ENCODE results near the gene ATP1A3.

The ATP1A3 gene

DNA sequence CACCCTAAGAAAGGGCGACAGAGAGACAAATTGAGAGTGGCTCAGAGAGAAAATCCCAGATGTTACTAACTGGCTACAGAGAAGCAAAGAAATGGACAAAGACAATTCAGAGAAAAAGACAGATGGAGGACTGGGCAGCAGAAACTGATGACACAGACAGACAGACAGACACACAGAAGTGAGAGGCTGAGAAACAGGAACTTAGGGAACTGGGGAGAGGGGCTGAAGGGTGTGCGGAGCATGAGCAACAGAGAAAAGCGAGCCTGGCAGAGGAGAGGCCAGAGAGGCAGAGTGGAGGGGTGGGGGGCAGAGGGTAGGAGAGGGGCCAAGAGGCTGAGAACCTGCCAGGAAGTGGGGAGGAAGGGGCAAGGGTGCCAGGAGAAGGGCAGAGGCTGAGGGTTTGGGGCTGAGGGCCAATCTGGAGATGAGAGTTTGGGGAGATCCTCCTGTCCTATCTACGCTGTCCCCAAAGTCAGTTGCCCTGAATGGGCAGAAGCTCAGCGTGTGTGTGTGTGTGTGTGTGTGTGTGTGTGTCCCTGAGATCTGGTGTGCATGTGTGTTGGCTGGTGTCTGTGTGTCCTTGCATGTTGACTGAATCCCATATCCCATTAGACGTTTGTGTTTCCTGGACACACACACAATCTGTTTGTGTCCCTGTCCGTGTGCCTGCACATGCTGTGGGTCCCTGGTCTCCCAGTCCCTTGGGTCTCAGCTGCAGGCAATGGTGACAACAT lies 60.2 kb downstream of the ATP1A3 start:
- peak overlapping the region; percentile 69 to 75 for H3K27ac Mint-ChIP-seq
- peaks cover 76% of the 10 kb centered on the region for H3K4me1 Mint-ChIP-seq
- no peak for ATAC-seq
- H3K27me3 Mint-ChIP-seq = peaks cover 18% of the 10 kb centered on the region
- peak overlapping the region in 1 of 2 donors; percentile 1 for H3K4me3 Mint-ChIP-seq
- no peak for DNase-seq
- H3K9me3 Mint-ChIP-seq = no peaks in the 10 kb centered on the region

DNA sequence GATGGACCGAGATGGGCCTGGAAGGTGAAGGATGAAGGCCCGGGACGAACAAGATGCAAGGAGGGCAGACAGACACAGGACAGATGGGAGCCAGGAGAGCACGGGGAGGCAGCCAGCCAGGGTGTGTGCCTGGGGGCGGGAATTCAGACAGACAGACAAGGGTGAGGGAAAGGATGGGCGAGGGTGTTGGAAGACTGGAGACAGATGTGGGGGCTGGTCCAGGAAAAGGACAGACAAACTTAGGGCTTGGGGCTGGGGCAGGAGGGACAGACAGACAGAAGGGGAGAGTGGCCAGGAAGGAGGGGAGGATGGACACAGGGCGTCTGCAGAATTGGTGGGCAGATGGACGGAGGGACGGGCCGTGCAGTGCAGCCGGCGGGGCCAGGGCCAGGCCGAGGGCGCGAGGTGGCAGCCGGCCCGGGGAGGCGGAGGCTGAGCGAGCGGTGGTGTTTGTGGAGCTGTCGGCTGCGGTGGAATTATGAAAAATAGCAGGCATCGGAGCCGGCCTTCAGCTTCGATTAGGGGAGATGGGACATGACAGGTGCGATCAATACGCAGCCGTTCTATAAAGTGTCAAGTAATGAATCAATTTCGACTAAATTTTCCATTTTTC lies 61.2 kb downstream of the ATP1A3 start:
- H3K27me3 Mint-ChIP-seq = peaks cover 18% of the 10 kb centered on the region
- peak overlapping the region in 1 of 2 donors; percentile 11 for H3K27ac Mint-ChIP-seq
- no peak for ATAC-seq
- peaks cover 78% of the 10 kb centered on the region for H3K4me1 Mint-ChIP-seq
- H3K9me3 Mint-ChIP-seq = no peaks in the 10 kb centered on the region
- DNase-seq = no peak
- H3K4me3 Mint-ChIP-seq = no peak overlapping the region

DNA sequence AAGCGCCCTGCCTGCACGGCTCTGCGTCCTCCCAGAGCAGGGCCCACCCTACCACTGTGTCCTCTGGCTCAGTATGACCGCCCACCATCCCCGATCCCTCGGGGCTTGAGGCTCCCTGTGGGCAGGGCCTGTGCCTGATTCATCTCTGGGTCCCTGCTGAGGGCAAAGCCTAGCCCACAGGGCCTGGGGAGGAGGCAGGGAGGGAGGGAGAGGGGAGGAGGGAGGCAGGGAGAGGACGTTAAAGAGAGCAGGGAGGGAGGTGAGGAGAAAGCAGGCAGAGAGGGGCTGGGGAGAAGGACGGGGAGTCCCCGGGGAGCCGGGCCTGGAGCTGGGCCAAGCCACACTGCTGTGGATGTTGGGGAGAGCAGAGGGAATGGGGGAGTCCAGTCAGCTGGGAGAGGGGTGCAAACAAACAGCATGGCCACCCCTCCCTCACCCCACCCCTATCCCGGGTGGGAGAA lies 61.7 kb downstream of the ATP1A3 start:
- Mint-ChIP-seq H3K27ac (peak overlapping the region in 1 of 2 donors; percentile 11), H3K4me3 (no peak overlapping the region), H3K9me3 (no peaks in the 10 kb centered on the region), H3K27me3 (peaks cover 18% of the 10 kb centered on the region), H3K4me1 (peaks cover 72% of the 10 kb centered on the region)
- ATAC-seq (no peak), DNase-seq (no peak)

DNA sequence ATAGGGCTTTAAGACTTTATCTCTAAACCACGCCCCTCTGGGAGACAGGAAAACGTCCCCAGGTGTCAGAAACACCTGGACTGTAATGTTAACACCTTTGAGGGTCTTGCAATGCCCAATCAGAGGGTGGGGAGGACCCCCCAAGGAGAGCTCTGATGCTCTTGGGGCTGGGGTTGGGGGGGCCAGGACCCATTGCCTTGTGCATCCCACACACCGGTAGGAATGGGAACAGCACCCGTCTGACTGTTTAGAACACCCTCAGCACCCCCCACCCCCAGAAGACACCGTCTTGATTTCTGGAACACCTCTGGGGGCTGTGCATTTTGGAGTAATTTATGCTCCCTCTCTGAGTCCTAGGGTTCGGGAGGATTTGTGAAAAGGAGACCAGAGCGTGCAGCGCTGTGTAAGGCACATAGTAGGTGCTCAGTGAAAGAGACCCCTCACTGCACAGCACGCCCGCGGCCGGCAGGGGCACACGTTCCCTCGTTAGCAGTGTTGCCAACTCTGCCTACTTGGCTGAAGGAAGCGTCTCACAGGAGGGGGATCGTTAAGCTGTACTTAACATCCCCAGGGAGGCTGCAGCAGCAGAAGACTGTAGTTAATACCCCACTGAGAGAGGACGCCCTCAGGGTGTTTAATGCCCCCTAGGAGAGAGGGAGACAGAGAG lies 63.0 kb downstream of the ATP1A3 start:
- no peak overlapping the region for H3K27ac Mint-ChIP-seq
- H3K4me1 Mint-ChIP-seq = peaks cover 62% of the 10 kb centered on the region
- ATAC-seq = no peak
- H3K9me3 Mint-ChIP-seq = no peaks in the 10 kb centered on the region
- no peak overlapping the region for H3K4me3 Mint-ChIP-seq
- DNase-seq = no peak
- H3K27me3 Mint-ChIP-seq = peaks cover 10% of the 10 kb centered on the region

DNA sequence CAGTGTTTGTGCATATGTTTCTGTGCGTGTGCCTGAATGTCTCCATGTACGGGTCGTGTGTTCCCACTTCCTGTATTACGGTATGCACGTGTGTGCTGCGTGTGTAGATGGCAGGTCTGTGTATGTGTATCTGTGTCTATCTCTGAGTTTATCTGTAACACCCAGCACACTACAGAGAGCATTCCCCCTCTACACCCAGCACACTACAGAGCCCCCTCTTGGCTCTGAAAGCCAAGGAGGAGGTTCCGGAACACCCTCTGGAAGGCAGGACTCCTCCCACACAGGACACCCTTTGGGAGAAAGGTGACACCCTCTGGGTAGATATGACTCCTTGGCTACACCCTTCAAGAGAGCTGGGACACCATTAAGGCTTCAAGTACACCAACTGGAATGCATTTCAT lies 63.7 kb downstream of the ATP1A3 start:
- DNase-seq = no peak
- Mint-ChIP-seq H3K4me3 (peak overlapping the region; percentile 14 to 33), H3K4me1 (peaks cover 57% of the 10 kb centered on the region), H3K9me3 (no peaks in the 10 kb centered on the region), H3K27me3 (peaks cover 5% of the 10 kb centered on the region), H3K27ac (no peak overlapping the region)
- no peak for ATAC-seq

DNA sequence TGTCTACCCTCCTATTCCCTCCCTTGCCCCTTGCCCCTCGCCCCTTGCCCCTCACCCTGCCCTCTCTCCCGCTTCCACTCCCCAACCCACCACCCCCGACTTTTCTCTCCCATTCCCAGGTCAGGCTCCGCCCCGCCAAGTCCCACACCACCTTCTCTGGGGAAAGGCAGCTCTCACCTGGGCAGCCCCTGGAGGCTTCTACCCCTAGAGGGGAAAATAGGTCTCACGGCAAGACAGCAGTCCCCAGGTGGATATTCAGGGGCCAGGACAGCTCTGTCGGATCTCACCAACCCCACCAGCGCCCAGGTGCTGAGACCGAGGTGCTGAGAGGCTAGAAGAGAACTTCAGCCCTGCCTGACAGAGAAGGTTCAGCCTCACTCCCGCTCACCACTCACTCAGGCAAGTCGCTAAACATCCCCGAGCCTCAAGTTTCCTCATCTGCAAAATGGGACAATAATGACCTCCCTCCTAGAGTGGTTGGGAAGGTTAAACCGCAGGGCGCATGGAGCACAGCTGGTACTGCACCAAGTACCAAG lies 64.4 kb downstream of the ATP1A3 start:
- DNase-seq (no peak), ATAC-seq (no peak)
- Mint-ChIP-seq H3K4me3 (peak overlapping the region; percentile 81 to 90), H3K4me1 (peaks cover 50% of the 10 kb centered on the region), H3K27me3 (no peaks in the 10 kb centered on the region), H3K27ac (no peak overlapping the region), H3K9me3 (no peaks in the 10 kb centered on the region)

DNA sequence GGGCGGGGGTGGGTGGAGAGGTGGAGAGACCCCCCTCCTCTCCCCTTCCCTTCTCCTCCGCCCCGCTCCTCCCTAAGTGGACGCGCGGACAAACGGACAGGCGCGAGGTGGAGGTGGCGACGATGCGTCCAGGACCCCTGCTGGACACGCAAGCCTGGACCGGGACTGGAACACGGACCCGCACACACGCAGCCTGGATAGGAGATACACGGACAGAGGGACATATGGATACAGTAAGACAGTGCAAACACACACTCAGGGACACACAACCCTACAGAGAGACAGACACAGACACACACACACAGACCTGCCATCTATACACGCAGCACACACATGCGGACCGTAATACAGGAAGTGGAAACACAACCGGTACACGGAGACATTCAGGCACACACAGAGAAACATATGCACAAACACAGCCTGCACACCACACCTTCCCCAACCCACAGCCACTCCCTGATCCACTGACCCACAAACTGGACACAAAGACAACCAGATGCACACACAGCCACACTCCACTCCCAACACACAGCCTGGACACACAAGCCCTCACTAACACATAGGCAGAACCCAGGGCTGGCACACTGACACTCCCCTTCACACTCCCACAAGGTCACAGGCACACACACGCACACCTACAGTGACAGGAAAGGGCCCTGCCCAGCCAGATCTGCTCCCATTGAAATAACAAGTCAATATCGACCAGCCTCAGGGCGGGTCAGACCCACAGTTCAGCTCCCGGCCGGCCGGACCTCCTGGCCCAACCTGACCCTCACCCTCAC lies 65.1 kb downstream of the ATP1A3 start:
- H3K4me1 Mint-ChIP-seq = peaks cover 44% of the 10 kb centered on the region
- no peaks in the 10 kb centered on the region for H3K27me3 Mint-ChIP-seq
- no peak for DNase-seq
- H3K27ac Mint-ChIP-seq = peak overlapping the region in 1 of 2 donors; percentile 81
- H3K9me3 Mint-ChIP-seq = no peaks in the 10 kb centered on the region
- peak; percentile 76 for ATAC-seq
- peak overlapping the region; percentile 81 to 90 for H3K4me3 Mint-ChIP-seq

DNA sequence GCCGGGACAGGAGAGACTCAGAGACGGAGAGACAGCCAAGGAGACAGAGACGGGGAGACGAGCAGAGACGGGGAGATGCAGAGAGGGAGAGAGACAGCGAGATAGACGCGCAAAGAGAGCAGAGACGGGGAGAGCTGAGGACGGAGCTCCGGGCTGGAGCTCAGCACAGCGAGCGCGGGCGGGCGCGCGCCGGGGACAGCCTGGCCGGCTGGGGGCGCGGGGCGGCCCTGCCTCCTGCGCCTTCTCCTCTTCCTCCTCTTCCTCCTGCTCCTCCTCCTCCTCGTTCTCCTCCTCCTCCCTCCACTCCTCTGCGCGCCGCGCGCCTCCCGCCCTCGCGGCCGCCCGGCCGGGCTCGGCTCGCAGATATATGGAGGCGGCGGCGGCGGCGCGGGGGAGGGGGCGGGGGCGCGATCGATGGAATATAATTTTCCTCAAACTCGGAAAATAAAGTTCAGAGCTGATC lies 65.8 kb downstream of the ATP1A3 start, which contains the start of gene ERFL:
Gene ERFL (minus strand): TSS at position 229 of the 463 bp plus-strand sequence. CDS start 15,530 bp downstream, outside the sequence.
- Mint-ChIP-seq H3K27me3 (peaks cover 3% of the 10 kb centered on the region), H3K4me3 (peak within 1 kb of the TSS; percentile 85 to 90), H3K27ac (peak within 1 kb of the TSS; percentile 16 to 81)

DNA sequence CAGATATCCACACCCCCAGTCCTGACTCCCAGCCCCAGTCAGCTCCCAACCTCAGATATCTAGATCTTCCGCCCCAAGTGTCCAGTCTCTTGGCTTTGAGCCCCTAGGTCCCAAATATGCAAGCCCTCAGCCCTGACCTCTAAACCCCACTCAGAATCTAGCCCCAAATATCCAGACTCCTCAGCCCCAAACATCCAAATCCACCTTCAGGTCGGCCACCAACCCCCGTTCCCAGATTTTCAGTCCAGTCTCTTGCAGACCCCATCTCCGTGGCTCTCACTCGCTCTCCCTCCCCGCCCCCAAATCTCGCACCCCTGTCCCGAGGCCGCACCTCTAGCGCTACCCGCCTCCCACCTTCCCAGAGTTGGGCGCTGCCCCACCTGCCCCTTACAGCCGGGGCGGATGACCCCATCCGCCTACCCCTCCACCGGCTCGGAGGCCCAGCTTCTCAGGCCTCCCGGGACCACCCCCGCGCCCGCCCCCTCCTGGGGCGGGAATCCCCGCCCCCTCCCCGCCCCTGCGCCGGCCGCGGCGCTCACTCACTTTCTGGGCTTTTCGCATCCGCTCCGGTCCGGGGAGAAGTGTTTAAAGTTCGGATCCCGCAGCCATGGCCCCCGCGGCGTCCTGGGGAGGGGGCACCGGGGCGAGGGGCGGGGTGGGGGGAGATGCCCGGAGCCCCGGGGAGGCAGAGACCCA lies 66.4 kb downstream of the ATP1A3 start:
- Mint-ChIP-seq H3K27ac (no peak overlapping the region), H3K4me1 (peaks cover 40% of the 10 kb centered on the region), H3K4me3 (peak overlapping the region; percentile 85 to 90), H3K27me3 (peaks cover 7% of the 10 kb centered on the region), H3K9me3 (no peaks in the 10 kb centered on the region)
- ATAC-seq (peak; percentile 19), DNase-seq (no peak)

More for the DNA sequence above, 65.8 kb downstream of the ATP1A3 start, which contains the start of gene ERFL:
- peak; percentile 52 for ATAC-seq
- H3K9me3 Mint-ChIP-seq = no peaks in the 10 kb centered on the region
- no peak for DNase-seq
- H3K4me1 Mint-ChIP-seq = peaks cover 41% of the 10 kb centered on the region

DNA sequence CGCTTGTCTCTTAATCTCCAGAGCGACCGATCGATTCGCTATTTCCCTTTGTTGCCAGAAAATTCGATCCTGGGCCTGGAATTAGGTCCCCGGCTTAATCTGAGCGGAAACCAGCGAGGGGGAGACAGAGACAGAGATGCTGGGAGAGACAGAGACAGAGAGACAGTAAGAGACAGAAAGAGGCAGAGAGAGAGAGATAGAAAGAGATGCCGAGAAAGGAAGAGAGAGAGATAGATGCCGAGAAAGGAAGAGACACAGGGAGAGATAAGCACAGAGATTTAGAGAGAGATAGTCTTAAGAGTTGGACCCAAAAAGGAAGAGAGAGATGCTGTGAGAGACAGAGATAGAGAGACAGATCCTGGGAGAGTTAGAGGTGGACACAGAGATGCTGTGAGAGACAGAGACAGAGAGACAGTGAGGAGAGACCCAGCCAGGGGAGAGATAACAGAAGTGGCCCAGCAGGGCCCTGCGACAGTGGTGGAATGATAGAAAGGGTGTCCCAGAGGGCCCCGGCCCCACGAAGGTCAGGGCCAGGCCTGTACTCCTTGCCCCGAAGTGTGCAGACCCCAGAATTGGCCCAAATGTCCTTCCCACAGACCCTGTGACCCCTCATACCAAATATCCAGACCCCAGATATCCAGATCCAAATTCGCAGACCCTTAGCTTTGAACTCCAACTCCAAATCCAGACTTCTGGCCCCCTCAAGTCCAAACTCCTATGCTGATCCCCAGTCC lies 67.1 kb downstream of the ATP1A3 start:
- H3K4me3 Mint-ChIP-seq = no peak overlapping the region
- peaks cover 12% of the 10 kb centered on the region for H3K27me3 Mint-ChIP-seq
- H3K9me3 Mint-ChIP-seq = no peaks in the 10 kb centered on the region
- DNase-seq (no peak), ATAC-seq (no peak)
- no peak overlapping the region for H3K27ac Mint-ChIP-seq
- H3K4me1 Mint-ChIP-seq = peaks cover 42% of the 10 kb centered on the region

DNA sequence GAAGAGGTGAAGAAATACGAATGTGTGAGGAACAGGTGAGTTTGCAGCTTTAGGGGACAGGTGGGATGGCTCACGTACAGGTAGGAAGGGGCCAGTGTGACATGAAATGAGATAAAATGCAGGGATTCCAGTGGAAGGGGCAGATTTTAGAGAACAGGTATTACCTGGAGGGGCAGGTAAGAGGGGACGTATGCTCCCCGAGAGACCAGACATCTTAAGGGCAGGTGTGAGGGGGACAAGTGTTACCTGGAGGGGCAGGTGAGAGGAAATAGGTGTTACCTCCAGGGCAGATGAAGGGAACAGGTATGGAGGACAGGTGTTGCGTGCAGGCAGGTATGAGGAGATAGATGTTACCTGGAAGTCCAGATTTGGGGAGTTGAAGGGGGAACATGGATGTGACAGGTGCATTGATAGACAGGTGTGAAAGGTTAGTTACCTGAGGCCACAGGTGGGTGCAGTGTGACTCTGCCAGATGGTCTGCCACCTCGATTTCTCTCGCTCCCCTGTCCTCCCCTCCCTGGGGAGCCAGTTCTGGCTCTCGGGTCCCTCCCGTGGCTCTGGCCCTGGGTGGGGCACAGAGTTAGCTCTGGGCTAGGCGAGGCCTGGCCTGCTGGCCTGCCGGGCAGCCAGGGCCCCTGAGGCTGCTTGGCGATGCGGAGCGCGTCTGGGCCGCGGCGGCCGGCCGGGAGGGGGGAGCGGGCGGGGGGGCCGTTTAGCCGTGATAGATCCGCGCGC lies 67.8 kb downstream of the ATP1A3 start:
- Mint-ChIP-seq H3K27me3 (peaks cover 20% of the 10 kb centered on the region), H3K4me1 (peaks cover 46% of the 10 kb centered on the region), H3K9me3 (no peaks in the 10 kb centered on the region), H3K4me3 (no peak overlapping the region), H3K27ac (no peak overlapping the region)
- DNase-seq = no peak
- no peak for ATAC-seq

DNA sequence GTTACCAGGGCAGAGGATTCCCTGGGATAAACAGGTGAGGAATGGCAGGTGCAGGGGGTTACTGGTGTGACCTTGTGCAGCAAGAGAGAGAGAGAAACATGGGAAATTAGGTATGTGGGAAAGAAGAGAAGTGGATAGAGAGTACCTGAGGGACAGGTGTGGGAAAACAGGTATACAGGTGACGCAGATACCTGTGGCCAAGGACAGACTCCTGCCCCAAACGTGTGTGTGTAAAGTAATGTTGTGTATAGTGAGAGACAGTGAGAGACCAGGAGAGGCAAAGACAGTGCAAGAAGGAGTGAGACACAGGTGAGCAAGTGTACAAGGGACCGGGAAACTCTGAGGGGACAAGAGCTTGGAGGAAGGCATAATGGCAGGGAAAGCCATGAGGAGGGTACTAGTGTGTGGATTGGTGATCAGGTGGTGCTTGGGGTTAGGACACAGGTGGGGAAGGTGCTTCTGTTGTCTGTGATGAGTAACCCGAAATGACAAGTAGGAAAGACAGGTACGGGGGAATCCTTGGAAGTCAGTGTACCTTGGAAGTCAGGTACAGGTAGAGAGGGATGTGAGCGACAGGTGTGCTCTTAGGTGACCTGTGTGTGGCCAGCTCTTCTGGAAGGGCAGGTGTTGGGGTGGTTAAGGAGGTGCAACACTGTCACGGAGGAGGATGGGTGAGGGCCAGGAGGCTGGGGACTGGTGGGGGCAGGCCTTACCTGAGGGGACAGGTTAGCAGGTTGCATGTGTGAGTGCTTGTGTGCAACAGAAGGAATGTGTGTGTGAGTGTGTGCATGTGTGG lies 68.6 kb downstream of the ATP1A3 start:
- Mint-ChIP-seq H3K4me1 (peaks cover 43% of the 10 kb centered on the region), H3K27me3 (peaks cover 21% of the 10 kb centered on the region), H3K4me3 (no peak overlapping the region), H3K9me3 (no peaks in the 10 kb centered on the region), H3K27ac (no peak overlapping the region)
- DNase-seq = no peak
- no peak for ATAC-seq
